ENCODE data around the gene WWOX.

Gene WWOX

GRCh38 chr16:79124016-79124756 lies 1024.7 kb downstream of the WWOX start:
- DNase-seq, result no peak

DNA sequence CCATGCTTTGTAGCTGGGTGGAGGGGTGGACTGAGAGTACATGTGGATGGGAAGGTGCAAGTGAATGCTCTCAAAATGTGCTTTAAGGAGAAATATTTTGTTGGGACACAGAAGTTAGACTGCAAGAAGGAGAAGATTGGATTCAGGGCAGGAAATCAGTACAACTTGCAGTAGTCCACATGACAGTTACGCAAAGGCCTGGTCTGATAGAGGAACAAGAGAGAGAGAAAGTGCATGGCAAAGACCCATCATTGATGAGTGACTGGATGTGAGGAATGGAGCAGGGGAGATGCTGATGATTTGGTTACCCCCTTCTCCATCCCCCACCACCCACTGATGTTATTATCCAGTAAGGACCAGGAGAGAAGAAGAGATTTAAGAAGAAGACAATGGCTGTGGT lies 1028.3 kb downstream of the WWOX start:
- no peak for DNase-seq

DNA sequence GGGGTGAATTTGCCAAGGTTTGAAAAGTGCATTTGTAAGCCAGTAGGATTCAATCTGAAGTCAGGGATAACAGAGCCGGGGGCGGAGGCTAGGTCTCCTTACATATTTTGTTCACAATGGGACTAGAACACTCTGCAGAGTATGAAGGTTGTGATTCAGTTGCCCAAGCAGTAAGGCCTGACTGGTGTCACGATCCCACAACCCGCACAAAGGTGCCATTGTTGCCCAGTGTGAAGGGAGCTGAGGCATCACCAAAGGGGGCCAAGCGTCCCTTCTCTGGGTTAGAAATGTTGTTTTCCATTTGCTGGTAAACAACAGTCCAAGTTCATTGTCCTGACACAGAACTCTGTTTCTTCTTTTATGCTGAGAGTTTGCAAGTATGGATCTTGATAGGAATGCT lies 1029.3 kb downstream of the WWOX start:
- peak in 8 of 51 donors; percentile 3 to 34 (median 10) for DNase-seq

GRCh38 chr16:79130616-79131015 lies 1031.2 kb downstream of the WWOX start:
- no peak for DNase-seq

- DNase-seq, result no peak
Measured at GRCh38 chr16:79131321-79132075, 1032.0 kb downstream of the WWOX start.

DNA sequence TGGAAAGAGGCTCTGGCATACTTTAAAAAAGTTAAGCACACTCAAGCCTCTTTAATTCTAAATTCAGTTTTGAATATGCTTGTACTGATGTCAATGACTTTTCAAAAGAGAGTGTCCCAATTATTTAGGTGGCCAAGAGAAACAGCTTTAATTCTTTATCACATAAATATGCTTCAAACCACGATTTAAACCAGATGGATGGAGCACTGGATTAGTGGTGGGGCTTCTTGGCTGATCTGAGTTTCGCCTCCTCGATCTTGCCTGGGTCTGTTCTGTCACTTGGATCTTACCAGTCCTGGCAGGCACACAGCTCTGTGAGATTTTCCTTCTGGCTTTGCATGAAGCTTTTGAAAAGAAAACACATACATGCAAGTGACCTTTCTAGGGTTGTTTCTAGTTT lies 1033.2 kb downstream of the WWOX start:
- DNase-seq, result no peak

- DNase-seq, result no peak
Measured at GRCh38 chr16:79134300-79134699, 1034.8 kb downstream of the WWOX start.

GRCh38 chr16:79136955-79137354 lies 1037.5 kb downstream of the WWOX start:
- no peak for DNase-seq

DNA sequence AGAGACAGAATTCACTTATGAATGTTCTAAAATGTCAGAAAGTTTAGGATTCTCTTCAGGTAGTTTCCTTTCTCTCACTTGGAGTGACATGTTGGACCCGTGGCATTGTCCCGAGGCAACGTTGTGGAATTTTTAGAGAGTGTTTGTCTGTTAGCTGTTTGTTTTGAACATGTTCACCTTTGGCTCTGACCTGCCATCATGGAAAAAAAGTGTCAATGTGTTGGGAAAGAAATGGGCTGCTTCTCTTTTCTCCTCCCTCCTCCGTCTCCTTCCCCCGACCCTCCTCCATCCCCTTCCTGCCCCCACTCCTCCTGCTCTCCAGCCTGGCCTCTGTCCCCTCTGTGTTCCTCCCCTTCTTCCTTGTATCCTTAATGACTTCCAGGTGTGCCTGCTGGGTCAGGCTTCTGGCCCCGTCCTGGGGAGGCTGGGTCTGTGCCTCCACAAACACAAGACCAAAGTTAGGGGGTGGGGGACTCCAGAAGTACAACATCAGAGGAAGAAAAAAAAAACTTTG lies 1038.0 kb downstream of the WWOX start:
- DNase-seq, result no peak

- no peak for DNase-seq
Measured at GRCh38 chr16:79139799-79140198, 1040.3 kb downstream of the WWOX start.

DNA sequence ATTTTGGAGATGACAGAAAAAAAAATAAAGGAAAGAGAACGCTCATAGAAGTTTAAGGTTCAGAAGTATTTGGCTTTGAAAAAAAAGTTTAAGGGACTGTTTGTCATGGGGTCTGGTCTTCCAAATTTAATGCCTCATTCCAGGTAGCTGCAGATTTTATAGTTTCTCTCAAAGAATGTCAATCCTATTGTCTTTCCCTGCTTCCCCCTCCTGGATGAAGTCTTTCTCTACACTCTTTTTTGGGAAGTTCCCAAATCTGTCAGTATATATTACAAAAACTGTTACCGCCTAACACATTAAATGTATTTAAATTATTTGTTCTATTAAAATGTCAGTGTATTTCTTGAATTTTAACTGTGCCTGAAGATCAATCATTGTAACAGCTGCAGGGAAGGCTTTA lies 1043.6 kb downstream of the WWOX start:
- no peak for DNase-seq

DNA sequence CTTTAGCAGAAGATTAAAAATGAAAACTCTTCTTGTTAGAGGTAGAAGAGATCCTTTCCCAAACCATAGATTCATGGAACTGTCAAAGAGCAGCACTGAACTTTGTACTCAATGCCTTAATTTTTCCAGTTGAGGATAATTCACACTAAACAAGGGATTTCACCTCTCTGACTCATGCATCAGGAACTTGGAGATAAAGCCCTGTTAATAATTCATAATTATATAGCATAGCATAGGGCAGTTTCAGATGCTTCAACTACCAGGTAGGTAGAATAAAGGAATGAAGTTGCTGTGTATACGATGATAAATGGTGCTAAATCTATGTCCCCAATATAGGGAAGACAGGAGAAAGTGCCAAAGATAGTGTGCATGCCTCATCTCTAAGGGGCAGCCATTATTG lies 1050.7 kb downstream of the WWOX start:
- DNase-seq, result no peak

- no peak for DNase-seq
Measured at GRCh38 chr16:79150632-79151310, 1051.3 kb downstream of the WWOX start.

- peak in 22 of 51 donors; percentile 3 to 41 (median 24) for DNase-seq
Measured at GRCh38 chr16:79154086-79154485, 1054.6 kb downstream of the WWOX start.

DNA sequence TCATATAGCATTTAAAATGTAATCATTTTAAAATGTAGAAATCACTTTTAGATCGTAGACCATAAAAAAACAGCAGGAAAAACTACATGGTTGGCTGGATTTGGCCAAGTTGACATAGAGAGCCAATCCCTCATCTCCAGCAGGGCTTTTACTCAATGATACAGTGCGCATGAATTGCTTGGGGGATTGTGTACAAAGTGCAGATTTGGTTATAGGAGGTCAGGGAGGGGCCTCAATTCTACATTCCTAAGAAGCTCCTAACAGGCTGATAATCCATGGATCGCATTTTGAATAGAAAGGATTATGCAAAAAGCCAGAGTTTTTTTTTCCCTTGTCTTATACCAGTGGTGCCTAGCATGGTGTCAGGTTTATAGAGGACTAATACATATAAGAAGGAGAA lies 1056.0 kb downstream of the WWOX start:
- no peak for DNase-seq

- no peak for DNase-seq
Measured at GRCh38 chr16:79155904-79156303, 1056.5 kb downstream of the WWOX start.

DNA sequence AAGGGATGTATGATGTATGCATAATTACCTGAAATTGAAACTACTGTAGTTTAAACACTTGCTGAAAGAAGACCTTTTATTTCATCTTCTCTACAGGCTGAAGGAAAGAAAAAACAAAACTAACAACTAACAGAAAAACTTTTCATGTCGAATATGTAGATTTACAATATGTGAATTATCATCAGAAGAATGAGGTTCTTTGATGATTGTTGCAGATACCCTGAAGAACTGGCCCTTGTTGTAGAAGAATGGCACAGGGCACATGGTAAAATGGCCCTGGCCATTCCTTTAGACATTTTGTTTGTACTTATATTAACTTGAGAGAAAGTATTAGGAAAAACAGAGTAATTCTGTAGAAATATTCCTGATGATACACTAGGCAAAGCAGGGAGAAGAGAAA lies 1057.3 kb downstream of the WWOX start:
- no peak for DNase-seq

DNA sequence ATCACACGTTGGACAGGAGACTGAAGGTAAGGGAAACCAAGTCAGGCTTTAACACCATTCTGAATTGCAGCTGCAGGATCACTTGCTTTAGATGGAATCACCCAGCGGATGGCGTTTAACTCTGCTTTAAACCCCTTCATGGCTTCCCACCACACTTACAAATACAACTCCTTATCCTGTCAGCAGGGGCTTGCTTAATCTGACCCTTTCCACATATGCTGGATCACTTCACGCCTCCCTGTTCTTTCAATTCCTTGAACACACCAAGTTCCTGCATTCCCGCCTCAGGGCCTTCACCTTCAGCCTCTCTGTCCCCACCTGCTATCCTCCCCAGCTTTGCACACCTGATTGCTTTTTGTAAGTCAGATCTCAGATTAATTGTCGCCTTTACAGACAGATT lies 1058.9 kb downstream of the WWOX start:
- DNase-seq, result no peak

GRCh38 chr16:79159261-79160049 lies 1060.0 kb downstream of the WWOX start:
- DNase-seq, result no peak

GRCh38 chr16:79162977-79163376 lies 1063.5 kb downstream of the WWOX start:
- no peak for DNase-seq

GRCh38 chr16:79163691-79164387 lies 1064.4 kb downstream of the WWOX start:
- peak in 1 of 51 donors; percentile 6 for DNase-seq
